Measurements from ENCODE around the gene LRRC7. TPM values are rescaled to one million over a fixed set of nuclear protein-coding genes. Genes with fewer than 3 reads are reported as not detected.

Gene LRRC7
- total and polyA plus RNA-seq, 3 experiments from 2014 or later: not detected

DNA sequence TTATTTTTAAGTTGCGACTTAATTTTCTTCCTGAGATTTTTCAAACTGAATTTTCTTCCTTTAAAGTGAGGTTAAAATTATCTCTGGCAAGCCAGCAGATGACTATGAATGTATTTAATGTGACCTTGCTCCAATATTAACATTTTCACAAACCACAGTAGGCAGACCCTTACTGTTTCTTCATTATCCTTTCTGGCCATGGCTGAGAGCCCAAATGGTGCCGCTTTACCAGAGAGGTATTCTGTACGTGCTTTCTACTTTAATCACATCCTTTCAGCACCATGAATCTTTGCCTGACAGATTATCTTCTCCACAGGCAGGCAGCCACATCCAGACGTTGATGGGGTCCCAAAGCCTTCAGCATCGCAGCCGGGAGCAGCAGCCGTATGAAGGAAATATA lies 508.0 kb downstream of the LRRC7 start:
- Histone ChIP-seq H3K27me3 (ENCODE audit: insufficient read depth, low read length, poor library complexity, severe bottlenecking) (no peaks in the 10 kb centered on the region), H3K27ac (ENCODE audit: low read depth, low read length) (no peak overlapping the region), H3K4me3 (ENCODE audit: low read length) (no peak overlapping the region), H3K36me3 (ENCODE audit: insufficient read depth, low read length) (no peaks in the 10 kb centered on the region), H3K4me1 (ENCODE audit: insufficient read depth, low read length) (no peaks in the 10 kb centered on the region), H3K9me3 (ENCODE audit: low read length) (no peaks in the 10 kb centered on the region)
- Mint-ChIP-seq H3K9me3 (peaks cover 0 to 1% (median 0%) of the 10 kb centered on the region in 5 donors), H3K4me1 (no peaks in the 10 kb centered on the region), H3K27ac (no peak overlapping the region), H3K36me3 (no peaks in the 10 kb centered on the region), H3K4me3 (no peak overlapping the region), H3K27me3 (peaks cover 1 to 4% of the 10 kb centered on the region in 2 donors)
- DNase-seq: no peak
- ChIA-PET POLR2A (no interaction called here), CTCF (no interaction called here)

DNA sequence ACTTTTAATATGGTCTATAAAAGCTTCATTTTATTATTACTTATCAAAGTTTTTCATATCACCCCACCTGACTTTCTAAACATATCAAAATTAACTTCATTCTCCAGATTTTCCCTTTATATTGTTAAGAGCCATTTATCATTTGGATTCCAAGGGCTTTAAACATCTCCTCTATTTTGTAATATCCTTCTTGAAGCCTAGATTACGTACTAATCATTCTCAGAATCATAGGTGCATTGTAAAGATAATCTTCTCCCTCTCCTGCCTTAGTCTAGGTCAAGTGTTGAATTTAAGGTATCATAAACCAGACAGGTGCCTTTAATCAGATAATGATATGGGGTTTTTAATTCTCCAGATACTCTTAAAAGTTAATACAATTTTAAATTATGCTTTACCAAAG lies 509.3 kb downstream of the LRRC7 start:
- no peaks in the 10 kb centered on the region for H3K36me3 ChIP-seq (ENCODE audit: insufficient read depth, low read length)
- no peaks in the 10 kb centered on the region for H3K9me3 ChIP-seq (ENCODE audit: low read length)
- no peak overlapping the region for H3K27ac ChIP-seq (ENCODE audit: low read depth, low read length)
- H3K4me1 ChIP-seq (ENCODE audit: insufficient read depth, low read length): no peaks in the 10 kb centered on the region
- POLR2A ChIA-PET: no interaction called here
- Mint-ChIP-seq H3K36me3 (no peaks in the 10 kb centered on the region), H3K4me1 (no peaks in the 10 kb centered on the region), H3K9me3 (peaks cover 0 to 1% (median 0%) of the 10 kb centered on the region in 5 donors), H3K27ac (no peak overlapping the region), H3K27me3 (peaks cover 1% of the 10 kb centered on the region in 2 donors), H3K4me3 (no peak overlapping the region)
- no peaks in the 10 kb centered on the region for H3K27me3 ChIP-seq (ENCODE audit: insufficient read depth, low read length, poor library complexity, severe bottlenecking)
- no peak for DNase-seq
- CTCF ChIA-PET: no interaction called here
- H3K4me3 ChIP-seq (ENCODE audit: low read length): no peak overlapping the region

DNA sequence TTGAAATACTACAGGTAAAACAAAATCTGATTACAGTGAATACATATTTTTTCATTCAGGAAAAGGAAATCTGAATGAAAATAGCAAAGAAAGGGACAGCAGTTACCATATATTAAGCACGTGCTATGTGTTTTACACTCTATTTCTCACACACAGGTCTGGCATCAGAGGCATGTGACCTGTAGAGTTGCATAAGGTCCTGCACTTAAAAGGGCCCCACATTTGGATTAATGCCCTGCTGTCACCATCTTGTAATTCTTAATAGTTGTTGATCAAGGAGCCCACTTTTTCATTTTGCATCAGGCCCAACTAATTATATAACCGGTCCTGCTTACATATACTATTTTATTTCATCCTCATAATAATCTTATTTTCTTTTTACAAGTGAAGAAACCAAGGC lies 511.8 kb downstream of the LRRC7 start:
- H3K27me3 ChIP-seq (ENCODE audit: insufficient read depth, low read length, poor library complexity, severe bottlenecking): no peaks in the 10 kb centered on the region
- H3K27ac Mint-ChIP-seq: no peak overlapping the region
- H3K9me3 ChIP-seq (ENCODE audit: low read length): no peaks in the 10 kb centered on the region
- H3K27ac ChIP-seq (ENCODE audit: low read depth, low read length): no peak overlapping the region
- H3K36me3 Mint-ChIP-seq: no peaks in the 10 kb centered on the region
- CTCF ChIA-PET: no interaction called here
- H3K36me3 ChIP-seq (ENCODE audit: insufficient read depth, low read length): no peaks in the 10 kb centered on the region
- no peak overlapping the region for H3K4me3 ChIP-seq (ENCODE audit: low read length)
- no peaks in the 10 kb centered on the region for H3K4me1 Mint-ChIP-seq
- H3K27me3 Mint-ChIP-seq: peaks cover 0 to 1% of the 10 kb centered on the region in 2 donors
- H3K9me3 Mint-ChIP-seq: peaks cover 0 to 6% (median 0%) of the 10 kb centered on the region in 5 donors
- H3K4me1 ChIP-seq (ENCODE audit: insufficient read depth, low read length): no peaks in the 10 kb centered on the region
- POLR2A ChIA-PET: no interaction called here
- H3K4me3 Mint-ChIP-seq: no peak overlapping the region
- DNase-seq: no peak

DNA sequence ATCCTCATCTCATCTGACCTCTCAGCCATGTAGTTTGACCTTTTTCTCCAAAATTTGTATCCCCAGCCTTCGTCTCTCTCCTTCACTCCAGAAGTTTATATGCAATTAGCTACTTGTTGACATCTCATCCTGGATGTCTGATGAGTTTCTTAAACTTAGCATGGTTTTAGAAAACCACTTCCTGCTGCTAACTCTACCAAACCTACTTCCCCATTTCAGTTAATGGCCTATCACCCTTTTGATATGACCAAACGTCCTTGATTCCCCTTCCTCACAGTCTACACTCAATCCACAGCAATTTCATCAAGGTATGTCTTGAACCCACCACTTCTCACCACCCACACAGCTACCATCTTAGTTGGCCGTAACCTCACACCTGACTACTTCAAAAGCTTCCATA lies 515.8 kb downstream of the LRRC7 start:
- Mint-ChIP-seq H3K27ac (no peak overlapping the region), H3K36me3 (no peaks in the 10 kb centered on the region), H3K4me3 (no peak overlapping the region), H3K27me3 (peaks cover 0 to under 1% of the 10 kb centered on the region in 2 donors), H3K4me1 (no peaks in the 10 kb centered on the region), H3K9me3 (peaks cover 0 to 5% (median 0%) of the 10 kb centered on the region in 5 donors)
- H3K4me3 ChIP-seq (ENCODE audit: low read length): no peak overlapping the region
- H3K36me3 ChIP-seq (ENCODE audit: insufficient read depth, low read length): no peaks in the 10 kb centered on the region
- DNase-seq: no peak
- ChIA-PET CTCF (no interaction called here), POLR2A (no interaction called here)
- H3K4me1 ChIP-seq (ENCODE audit: insufficient read depth, low read length): no peaks in the 10 kb centered on the region
- H3K27ac ChIP-seq (ENCODE audit: low read depth, low read length): no peak overlapping the region
- no peaks in the 10 kb centered on the region for H3K9me3 ChIP-seq (ENCODE audit: low read length)
- H3K27me3 ChIP-seq (ENCODE audit: insufficient read depth, low read length, poor library complexity, severe bottlenecking): no peaks in the 10 kb centered on the region

DNA sequence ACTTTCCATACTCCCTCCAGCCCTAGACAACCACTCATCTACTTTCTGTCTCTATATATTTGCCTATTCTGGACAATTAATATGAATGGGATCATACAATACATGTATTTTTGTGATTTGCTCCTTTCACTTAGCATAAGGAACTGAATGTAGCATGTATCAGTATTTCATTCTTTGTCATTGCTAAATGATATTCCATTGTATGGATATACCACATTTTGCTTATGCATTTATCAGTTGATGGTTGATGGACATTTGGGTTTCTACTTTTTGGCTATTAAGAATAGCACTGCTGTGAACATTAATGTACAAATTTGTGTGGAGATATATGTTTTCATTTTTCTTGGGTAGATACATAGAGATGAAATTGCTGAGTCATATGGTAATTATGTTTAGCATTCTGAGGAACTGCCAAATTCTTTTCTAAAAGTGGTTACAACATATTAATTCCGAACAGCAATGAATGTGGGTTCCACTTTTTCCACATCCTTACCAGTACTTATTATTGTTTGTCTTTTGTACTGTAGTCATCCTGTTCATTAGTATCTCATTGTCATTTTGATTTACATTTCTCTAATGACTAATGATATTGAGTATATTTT lies 516.7 kb downstream of the LRRC7 start:
- H3K27ac Mint-ChIP-seq: no peak overlapping the region
- no peaks in the 10 kb centered on the region for H3K9me3 ChIP-seq (ENCODE audit: low read length)
- POLR2A ChIA-PET: no interaction called here
- no peak overlapping the region for H3K4me3 ChIP-seq (ENCODE audit: low read length)
- CTCF ChIA-PET: no interaction called here
- H3K4me1 ChIP-seq (ENCODE audit: insufficient read depth, low read length): no peaks in the 10 kb centered on the region
- no peaks in the 10 kb centered on the region for H3K27me3 ChIP-seq (ENCODE audit: insufficient read depth, low read length, poor library complexity, severe bottlenecking)
- no peaks in the 10 kb centered on the region for H3K36me3 Mint-ChIP-seq
- H3K9me3 Mint-ChIP-seq: peaks cover 0 to 6% (median 0%) of the 10 kb centered on the region in 5 donors
- H3K4me1 Mint-ChIP-seq: no peaks in the 10 kb centered on the region
- DNase-seq: no peak
- H3K27ac ChIP-seq (ENCODE audit: low read depth, low read length): no peak overlapping the region
- peaks cover 0 to 6% of the 10 kb centered on the region in 2 donors for H3K27me3 Mint-ChIP-seq
- H3K36me3 ChIP-seq (ENCODE audit: insufficient read depth, low read length): no peaks in the 10 kb centered on the region
- no peak overlapping the region for H3K4me3 Mint-ChIP-seq

DNA sequence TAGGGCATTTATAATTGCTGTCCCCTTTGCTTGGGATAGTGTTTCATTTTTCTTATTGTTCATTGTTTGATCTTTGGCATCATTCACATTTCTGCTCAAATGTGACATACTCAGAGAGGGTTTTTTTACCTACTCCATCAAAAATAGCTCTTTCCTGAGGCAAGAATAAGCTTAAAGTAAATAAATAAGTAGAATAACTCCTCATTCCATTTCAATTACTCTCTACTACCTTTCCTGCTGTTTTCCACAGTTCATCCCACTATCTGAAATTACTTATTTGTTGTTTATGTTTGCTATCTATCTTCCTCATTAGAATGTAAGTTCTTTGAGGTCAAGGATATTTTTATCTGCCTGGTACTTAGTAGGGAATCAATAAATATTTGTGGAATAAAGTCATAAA lies 517.8 kb downstream of the LRRC7 start:
- Histone ChIP-seq H3K27me3 (ENCODE audit: insufficient read depth, low read length, poor library complexity, severe bottlenecking) (no peaks in the 10 kb centered on the region), H3K9me3 (ENCODE audit: low read length) (no peaks in the 10 kb centered on the region), H3K4me1 (ENCODE audit: insufficient read depth, low read length) (no peaks in the 10 kb centered on the region), H3K27ac (ENCODE audit: low read depth, low read length) (no peak overlapping the region), H3K4me3 (ENCODE audit: low read length) (no peak overlapping the region), H3K36me3 (ENCODE audit: insufficient read depth, low read length) (no peaks in the 10 kb centered on the region)
- no peak overlapping the region for H3K27ac Mint-ChIP-seq
- no peaks in the 10 kb centered on the region for H3K4me1 Mint-ChIP-seq
- CTCF ChIA-PET: no interaction called here
- H3K9me3 Mint-ChIP-seq: peaks cover 0 to 9% (median 0%) of the 10 kb centered on the region in 5 donors
- no peaks in the 10 kb centered on the region for H3K36me3 Mint-ChIP-seq
- POLR2A ChIA-PET: no interaction called here
- no peak overlapping the region for H3K4me3 Mint-ChIP-seq
- peaks cover 0 to 6% of the 10 kb centered on the region in 2 donors for H3K27me3 Mint-ChIP-seq
- no peak for DNase-seq

DNA sequence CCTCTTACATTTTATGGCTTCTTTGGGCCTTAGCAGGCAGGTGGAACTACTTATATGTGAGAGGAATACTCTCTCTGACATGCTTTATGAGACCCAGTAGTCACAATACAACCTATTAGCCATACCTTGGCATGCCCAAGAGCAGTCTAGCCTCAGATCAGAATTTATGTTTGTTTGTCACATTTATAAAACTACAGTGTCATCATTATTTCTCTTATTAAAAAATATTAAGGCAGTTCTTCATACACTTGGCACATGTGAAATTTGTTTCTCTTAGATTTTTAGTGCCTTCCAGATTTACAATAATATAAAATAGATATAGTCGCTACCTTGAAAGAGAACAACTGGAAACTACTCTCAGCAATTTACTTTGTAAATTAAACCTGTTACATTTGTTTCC lies 519.2 kb downstream of the LRRC7 start:
- no peaks in the 10 kb centered on the region for H3K36me3 Mint-ChIP-seq
- Histone ChIP-seq H3K36me3 (ENCODE audit: insufficient read depth, low read length) (no peaks in the 10 kb centered on the region), H3K9me3 (ENCODE audit: low read length) (no peaks in the 10 kb centered on the region), H3K27me3 (ENCODE audit: insufficient read depth, low read length, poor library complexity, severe bottlenecking) (no peaks in the 10 kb centered on the region), H3K4me3 (ENCODE audit: low read length) (no peak overlapping the region), H3K27ac (ENCODE audit: low read depth, low read length) (no peak overlapping the region), H3K4me1 (ENCODE audit: insufficient read depth, low read length) (no peaks in the 10 kb centered on the region)
- H3K9me3 Mint-ChIP-seq: peaks cover 0 to 9% (median 0%) of the 10 kb centered on the region in 5 donors
- no peak overlapping the region for H3K27ac Mint-ChIP-seq
- no peak for DNase-seq
- no peak overlapping the region for H3K4me3 Mint-ChIP-seq
- ChIA-PET CTCF (no interaction called here), POLR2A (no interaction called here)
- peaks cover 0 to 6% of the 10 kb centered on the region in 2 donors for H3K27me3 Mint-ChIP-seq
- H3K4me1 Mint-ChIP-seq: no peaks in the 10 kb centered on the region

DNA sequence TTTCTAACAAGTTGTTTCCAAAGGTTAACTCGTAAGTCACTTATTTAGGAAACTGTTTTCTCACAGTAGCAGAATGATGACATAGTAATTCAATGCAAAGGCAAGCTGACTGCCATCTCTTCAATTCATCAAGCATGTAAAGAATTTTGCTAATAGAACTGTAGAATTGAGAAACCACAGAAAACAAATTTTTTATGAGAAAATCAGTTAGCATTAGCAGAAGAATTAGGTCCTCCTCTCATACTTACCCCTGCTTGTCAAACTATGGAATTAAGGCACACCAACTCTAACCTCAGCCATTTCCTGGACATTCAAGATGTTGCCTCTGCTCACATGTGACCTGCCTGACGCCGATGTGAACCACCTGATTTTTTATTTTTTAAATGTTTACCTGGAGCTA lies 522.4 kb downstream of the LRRC7 start:
- Histone ChIP-seq H3K9me3 (ENCODE audit: low read length) (no peaks in the 10 kb centered on the region), H3K4me1 (ENCODE audit: insufficient read depth, low read length) (no peaks in the 10 kb centered on the region), H3K4me3 (ENCODE audit: low read length) (no peak overlapping the region), H3K27ac (ENCODE audit: low read depth, low read length) (no peak overlapping the region), H3K27me3 (ENCODE audit: insufficient read depth, low read length, poor library complexity, severe bottlenecking) (no peaks in the 10 kb centered on the region), H3K36me3 (ENCODE audit: insufficient read depth, low read length) (no peaks in the 10 kb centered on the region)
- Mint-ChIP-seq H3K4me3 (no peak overlapping the region), H3K36me3 (no peaks in the 10 kb centered on the region), H3K27ac (no peak overlapping the region), H3K4me1 (no peaks in the 10 kb centered on the region), H3K27me3 (peaks cover 0 to 6% of the 10 kb centered on the region in 2 donors), H3K9me3 (peaks cover 0 to 5% (median 0%) of the 10 kb centered on the region in 5 donors)
- ChIA-PET CTCF (no interaction called here), POLR2A (no interaction called here)
- no peak for DNase-seq

DNA sequence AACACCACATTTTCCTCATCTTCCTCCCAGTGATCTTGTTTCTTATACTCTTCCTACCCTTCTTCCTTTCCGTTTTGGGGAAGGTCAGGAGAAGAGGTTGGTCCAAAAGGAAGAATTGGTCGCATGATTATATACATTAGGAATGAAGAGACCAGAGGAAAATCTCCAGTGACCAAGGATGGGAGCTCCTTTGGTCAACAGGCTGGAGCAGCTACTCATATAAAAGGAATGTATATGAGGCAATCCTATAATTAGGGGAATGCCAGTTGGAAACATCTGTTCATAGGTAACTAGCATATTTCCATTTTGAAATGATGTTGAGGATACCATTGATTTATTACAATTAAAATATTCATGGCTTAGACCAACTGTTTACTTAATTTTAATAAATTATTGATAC lies 523.2 kb downstream of the LRRC7 start:
- Mint-ChIP-seq H3K27me3 (peaks cover 0 to 6% of the 10 kb centered on the region in 2 donors), H3K4me3 (no peak overlapping the region), H3K27ac (no peak overlapping the region), H3K9me3 (peaks cover 0 to 5% (median 0%) of the 10 kb centered on the region in 5 donors), H3K4me1 (no peaks in the 10 kb centered on the region), H3K36me3 (no peaks in the 10 kb centered on the region)
- Histone ChIP-seq H3K27ac (ENCODE audit: low read depth, low read length) (no peak overlapping the region), H3K4me1 (ENCODE audit: insufficient read depth, low read length) (no peaks in the 10 kb centered on the region), H3K4me3 (ENCODE audit: low read length) (no peak overlapping the region), H3K27me3 (ENCODE audit: insufficient read depth, low read length, poor library complexity, severe bottlenecking) (no peaks in the 10 kb centered on the region), H3K36me3 (ENCODE audit: insufficient read depth, low read length) (no peaks in the 10 kb centered on the region), H3K9me3 (ENCODE audit: low read length) (no peaks in the 10 kb centered on the region)
- ChIA-PET POLR2A (no interaction called here), CTCF (no interaction called here)
- DNase-seq: no peak

Measured in CD8-positive, alpha-beta memory T cell (primary cell).